OCI-M1 (cell line): Measurements from ENCODE around the gene PRRG4.
"Not testable (repeated sequence)": the region's sequence is repeated elsewhere in the genome, so short reads cannot be mapped to it uniquely, and the experiment has no call there.

Experiments used
- DNase-seq: peaks from one replicate; lab custom pipeline; 2025; lab: John Stamatoyannopoulos, UW

Gene PRRG4

DNA sequence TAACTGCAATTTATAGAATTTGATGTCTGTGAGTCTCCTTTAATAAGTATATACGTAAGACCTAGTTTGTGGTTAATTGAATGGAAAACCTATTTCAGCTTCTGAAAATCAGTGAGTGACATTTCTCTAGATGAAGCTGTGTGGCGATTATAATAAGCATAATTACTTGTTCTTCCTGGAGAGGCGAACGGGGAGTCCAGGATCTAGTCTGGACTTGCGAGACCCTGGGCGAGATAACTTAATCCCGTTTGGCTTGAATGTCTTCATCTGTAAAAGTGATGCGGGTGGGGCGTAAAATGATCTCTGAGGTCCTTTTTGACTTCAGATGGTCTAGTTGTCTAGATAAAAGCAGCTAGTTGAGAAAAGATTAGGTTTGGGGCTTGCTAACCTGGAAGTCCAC, 1.1 kb downstream of the PRRG4 start:
- peak; percentile 46 for DNase-seq

DNA sequence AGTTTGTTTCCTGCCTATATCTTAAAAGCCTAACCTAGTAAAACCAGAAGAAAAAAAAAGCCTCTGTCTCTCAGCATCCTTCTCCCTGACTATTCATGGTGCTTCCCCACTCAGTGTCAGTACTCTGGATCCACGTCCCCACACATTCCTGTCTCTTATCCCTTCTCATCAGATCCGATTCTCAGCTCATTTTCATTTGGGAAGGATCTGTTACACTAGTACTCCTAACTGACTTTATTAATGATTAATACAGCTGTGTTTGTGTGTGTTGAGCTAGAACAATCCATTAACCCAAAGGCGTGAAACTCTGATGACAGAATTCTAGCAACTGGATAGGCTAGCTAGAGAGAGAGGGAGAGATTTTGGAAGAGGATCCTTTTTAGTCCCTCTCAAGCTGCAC, 1.5 kb downstream of the PRRG4 start:
- DNase-seq: no peak

DNA sequence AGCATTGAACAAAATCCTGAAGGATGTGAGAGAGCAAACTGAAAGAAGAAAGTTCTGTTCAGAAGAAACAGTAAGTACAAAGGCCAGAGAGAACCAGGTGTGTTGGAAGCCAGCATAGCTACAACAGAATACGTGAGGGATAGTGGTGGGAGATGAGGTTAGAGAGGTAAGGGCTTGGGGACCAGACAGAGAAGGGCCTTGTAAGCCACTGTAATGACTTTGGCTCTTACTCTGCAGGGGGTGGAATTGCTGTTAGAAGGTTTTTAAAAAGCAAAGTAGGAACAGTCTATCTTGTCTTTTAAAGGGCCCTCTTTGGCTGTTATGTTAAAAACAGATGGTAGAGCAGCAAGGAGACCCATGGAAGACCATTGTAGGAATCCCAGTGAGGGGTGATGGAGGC, 4.2 kb downstream of the PRRG4 start:
- DNase-seq: no peak

DNA sequence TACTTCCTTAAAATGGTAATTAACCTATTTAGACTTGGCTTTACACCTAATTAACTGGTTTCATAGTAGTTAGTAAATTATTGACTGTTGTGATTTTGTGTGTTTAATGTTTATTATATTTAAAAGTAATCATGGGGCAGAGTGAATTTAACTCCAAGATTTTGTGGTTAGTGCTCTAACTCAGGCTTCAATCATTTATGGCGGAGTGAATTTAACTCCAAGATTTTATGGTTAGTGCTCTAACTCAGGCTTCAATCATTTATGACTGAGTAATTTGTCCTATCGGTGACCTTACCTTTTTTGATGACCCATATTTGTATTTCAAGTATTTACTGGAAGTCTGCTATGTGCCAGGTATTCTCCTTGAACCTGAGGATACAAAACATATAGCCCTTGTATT, 7.2 kb downstream of the PRRG4 start:
- no peak for DNase-seq

DNA sequence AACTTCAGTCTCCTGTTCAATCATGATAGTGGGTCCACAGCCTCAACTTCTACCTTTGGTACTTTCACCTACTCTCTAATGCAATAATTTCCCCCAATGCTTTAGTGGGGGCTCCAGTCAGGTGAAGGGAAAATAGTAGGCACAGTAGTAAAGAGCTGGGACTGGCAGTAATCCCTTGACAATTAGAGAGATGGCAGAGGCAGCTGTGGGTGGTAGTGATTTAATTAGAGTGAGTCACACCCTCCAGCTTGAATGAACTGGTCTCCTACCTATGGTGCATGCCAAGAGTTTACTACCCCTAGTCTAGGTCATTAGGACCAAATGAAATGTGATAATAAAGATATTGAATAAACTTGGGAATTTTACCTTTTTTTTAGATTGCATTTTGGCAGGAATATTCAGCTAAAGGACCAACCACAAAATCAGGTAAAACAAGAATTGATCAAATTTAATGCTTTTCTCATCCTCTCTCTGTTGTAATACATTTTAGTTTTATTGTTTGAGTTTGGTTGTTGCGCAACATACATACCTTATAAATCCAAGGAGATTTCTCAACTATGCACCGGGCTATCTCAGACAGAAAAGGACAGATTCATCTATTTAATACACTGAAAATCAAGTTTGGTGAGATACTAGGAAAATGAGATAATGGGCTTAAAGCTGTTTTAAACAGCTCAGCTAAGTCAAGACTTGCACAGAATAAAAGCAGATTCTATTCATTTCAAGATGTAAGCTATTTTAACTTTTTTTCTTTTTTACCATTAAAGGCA, 9.0 kb downstream of the PRRG4 start:
- no peak for DNase-seq

DNA sequence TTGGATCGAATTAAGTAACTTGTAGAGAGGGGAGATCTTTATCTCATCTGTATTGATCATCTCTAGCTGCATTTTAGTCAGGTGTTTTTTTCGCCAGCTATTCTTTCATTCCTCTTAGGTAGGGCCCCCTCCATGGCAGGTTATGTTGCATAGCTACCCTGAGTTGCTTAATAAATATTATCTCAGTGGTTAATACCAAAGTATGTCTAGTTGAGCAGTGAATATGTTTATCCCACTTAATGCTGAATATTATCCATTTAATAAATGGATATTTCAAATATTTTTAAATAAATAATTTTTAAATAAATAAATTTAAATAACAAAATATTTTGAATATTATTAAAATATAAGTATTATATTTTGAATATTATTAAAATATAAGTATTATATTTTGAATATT, 9.6 kb downstream of the PRRG4 start:
- DNase-seq: no peak

DNA sequence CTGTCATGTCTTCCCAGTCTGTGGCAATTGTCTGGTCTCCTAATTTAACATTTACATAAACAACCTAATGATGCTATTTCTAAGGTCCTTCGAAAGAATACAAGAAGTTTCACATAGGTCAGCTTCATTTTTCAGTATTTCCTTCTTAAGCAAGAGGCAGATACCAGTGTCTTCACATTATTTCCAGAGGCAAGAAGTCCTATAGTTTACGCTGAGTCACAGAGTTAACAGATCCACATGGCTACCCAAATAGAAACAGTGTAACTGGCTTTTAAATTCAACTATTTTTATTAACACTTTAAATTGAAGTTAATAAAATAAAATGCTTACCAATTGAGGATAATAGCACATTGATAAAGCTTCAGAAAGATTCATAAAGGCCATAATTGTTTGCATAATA, 10.9 kb downstream of the PRRG4 start:
- DNase-seq: no peak

DNA sequence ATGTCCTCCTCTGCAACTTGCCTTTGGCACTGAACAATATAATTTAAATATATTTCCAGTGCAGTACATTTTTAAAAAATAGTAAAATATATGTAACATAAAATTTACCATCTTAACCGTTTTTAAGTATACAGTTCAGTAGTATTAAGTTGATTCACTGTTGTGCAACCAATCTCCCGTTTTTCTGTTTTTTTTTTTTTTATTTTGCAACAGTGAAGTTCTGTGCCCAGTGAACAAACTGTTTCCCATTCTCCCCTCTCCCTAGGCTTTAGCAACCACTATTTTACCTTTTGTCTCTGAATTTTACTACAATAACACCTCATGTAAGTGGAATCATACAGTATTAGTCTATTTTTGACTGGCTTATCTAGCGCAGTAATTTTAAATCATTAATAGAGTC, 13.8 kb downstream of the PRRG4 start:
- DNase-seq: no peak

DNA sequence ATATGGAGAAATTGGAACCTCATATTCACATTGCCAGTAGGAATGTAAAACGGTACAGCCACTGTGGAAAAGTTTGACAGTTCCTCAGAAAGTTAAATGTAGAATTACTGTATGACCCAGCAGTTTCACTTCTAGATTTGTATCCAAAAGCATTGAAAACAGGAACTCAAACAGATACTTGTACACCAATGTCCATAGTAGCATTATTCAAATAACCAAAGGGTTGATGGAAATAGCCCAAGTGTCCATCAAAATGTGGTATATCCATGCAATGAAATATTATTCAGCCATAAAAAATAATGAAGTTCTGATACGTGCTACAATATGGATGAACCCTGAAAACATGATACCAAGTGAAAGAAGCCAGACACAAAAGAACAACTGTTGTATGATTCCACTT, 17.8 kb downstream of the PRRG4 start:
- DNase-seq: no peak

DNA sequence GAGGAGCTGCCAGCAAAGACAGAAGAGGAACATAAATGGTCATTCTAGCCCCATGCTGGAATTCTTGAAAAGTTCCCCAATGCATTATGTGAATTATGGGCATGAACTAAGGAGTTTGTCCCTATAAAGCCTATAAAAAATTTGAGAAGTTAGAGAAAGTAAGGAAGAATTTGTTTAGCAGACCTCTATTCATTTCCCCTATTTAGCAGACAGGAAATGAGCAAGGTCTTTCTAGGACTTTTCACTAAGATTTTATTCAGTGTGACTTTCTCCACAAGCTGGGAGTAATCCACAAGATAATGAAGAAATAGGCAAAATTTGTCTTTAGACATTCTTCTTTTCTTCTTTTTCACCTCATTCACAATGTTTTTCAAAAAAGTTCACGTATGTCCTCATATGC, 20.0 kb downstream of the PRRG4 start:
- DNase-seq: no peak

DNA sequence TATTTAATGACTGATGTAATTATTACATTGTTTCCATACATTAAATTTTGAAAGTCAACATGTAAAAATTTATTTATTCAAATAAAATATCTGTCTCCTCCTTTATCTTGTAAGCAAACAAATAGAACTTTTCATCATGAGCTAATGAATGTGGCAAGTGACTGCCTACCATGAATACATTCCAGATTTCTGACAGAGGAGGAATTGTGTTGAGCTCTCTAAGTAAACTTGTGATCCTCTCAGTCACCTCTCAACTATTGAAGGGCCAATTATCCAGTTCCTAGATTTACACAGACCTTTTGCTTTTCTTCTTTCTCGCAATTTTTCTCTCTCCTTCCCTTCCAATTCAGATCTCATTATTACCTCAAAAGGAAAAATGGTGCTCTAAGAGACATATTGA, 21.5 kb downstream of the PRRG4 start:
- DNase-seq: no peak

DNA sequence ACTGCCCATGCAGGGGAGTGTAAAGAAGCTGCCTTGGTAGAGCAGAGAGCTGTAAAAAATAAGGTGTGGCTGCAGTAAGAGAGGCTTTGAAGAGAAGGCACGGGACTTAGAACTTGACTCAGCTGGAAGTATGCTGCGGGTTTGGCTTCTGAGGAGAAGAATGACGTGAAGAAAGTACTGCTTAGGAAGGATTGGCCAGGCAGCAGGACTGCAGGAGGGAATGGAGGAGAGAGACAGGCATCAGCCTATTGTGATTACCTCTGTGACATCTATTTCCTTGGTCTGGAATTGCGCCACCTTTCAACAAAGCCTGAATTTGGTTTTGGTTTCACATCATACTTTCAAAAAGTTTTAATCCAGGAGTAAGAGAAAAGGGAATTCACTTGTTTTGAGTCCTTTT, 22.5 kb downstream of the PRRG4 start:
- DNase-seq: peak; percentile 7

DNA sequence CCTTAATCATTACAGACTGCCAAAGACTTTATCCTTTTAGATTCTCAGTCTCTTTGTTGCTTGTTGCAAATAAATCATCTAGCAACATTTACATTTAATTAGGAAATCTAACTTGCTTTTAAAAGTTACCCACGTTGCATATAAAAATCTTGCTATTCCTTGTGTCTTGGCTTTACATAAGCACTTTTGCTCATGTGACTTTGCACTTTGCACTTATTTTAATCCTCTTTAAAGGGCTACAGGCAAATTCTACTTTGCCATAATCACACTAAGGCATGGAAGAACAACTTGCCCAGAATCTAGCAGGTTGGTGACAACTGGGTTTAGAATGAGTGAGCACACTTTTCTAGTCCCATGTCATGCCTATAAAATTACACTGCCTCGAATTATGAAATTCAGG, 25.9 kb downstream of the PRRG4 start:
- DNase-seq: no peak

DNA sequence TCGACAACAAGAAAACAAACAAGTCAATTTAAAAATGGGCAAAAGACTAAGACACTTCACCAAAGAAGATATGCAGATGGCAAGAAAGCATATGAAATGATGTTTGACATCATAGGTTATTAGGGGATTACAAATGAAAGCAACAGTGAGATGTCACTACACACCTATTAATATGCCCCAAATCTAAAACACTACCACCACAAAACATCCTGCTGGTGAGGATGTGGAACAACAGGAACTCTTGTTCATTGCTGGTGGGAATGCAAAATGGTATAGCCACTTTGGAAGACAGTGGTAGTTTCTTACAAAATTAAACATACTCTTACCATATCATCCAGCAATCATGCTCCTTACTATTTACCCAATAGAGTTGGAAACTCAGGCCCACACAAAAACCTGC, 29.0 kb downstream of the PRRG4 start:
- DNase-seq: no peak

DNA sequence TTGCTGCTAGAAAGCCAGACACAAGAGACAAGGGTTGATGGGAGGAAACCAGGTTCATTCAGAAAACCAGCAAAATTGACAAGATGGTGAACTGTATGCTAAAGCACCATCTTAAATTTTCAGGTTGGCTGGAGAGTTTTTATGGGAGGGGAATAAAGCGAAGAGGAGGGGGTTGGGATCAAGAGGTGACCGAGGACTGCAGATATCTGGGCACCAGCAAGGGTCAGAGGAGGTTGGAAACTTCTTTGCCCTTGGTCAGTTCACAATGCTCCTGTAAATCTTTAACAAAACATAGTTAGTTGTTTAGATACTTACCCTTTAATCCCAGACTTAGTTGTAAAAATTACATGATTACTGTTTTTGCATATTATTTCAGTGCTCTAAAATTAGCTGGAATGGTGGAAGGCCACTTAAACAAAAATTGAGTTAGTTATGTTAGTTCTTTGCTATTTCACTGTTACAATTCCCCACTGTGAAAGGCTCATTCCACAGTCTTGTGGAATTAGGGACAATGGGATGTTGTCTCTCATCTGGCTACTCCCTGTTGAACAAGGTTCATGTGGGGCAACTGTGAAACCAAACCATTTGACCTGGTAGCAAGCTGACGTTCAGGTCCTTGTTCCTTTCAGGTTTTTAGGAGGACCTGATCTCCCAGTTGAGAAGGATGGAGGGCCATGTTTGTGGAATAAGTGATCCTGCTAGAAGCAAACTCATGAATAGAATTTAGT, 32.3 kb downstream of the PRRG4 start:
- DNase-seq: no peak

DNA sequence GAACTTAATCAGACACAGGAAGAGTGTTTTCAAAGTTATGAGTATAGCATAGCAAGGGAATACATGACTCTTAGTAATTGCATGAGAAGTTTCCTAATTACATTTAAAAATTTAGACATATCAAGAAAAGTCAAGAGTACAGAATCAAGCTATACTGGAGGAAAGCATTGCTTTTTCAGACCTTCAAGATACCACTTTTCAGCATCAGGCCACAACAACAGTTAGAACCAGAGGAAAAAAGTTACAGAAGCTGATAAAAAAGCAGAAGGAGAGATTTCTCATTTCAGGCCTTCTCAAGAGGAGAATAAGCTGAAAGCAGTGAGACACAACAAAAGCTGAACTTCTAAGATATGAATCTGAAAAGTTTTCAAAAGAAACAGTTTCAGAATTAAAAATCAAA, 34.8 kb downstream of the PRRG4 start:
- no peak for DNase-seq

DNA sequence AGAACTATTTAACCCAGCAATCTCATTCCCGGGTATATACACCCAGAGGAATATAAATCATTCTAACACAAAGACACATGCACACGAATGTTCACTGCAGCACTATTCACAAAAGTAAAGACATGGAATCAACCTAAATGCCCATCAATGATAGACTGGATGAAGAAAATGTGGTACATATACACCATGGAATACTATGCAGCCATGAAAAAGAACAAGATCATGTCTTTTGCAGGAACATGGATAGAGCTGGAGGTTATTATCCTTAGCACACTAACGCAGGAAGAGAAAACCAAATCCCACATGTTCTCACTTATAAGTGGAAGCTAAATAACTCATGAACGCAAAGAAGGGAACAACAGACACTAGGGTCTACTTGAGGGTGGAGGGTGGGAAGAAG, 39.0 kb downstream of the PRRG4 start:
- not testable (repeated sequence) for DNase-seq

DNA sequence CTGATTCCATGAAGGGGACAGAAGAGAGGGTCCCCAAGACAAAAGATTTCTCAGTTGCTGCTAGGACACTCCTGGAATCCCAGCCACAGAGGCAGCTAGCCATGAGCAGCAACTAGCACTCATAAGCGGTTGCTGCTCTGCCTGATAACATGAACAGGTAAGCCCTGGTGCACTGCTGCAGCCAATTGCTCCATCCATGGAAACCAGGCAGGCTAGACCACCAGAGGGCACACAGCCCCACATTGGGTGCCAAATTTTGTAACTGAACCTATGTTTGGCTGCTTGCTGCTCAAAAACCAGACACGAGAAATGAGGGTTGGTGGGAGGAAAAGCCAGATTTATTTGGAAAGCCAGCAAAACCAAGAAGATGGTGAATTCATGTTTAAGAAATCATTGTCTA, 40.9 kb downstream of the PRRG4 start:
- peak; percentile 17 for DNase-seq

DNA sequence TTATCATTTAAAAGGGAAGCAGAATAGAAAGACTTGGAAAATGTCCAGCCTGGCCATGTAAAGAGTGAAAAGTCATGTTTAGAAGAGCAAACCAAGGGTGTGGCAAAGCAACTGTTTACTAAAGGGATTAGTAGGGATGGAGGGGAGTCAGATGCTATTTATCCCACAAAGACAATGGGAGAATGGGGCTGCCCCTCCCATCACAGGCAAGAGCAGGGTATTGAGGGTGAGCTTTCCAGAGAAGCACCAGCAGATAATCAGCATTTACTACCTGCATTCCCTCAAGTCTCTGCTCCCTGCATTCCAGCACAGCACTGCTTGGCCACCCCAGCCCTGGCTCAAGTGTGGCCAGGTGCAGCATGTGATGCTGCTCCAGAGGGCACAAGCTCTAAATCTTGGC, 44.4 kb downstream of the PRRG4 start:
- no peak for DNase-seq

DNA sequence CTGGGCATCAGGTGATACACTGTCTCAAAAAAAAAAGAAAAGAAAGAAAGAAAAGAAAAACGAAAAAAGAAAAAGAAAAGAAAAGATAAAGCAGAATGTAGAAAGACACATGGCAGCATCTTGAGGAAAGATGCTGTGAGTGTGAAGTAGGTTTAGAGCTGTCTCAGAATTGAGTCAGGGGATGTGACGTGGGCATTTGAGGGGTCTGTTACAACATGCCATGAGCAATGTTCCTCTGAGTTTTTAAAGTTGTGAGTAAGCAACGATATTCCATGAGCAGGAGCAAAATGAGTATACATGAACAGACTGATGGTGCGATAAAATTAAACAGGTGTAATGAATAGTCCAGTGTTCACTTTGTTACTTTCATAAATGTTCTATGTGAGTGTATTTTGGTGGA, 51.6 kb downstream of the PRRG4 start:
- DNase-seq: no peak

DNA sequence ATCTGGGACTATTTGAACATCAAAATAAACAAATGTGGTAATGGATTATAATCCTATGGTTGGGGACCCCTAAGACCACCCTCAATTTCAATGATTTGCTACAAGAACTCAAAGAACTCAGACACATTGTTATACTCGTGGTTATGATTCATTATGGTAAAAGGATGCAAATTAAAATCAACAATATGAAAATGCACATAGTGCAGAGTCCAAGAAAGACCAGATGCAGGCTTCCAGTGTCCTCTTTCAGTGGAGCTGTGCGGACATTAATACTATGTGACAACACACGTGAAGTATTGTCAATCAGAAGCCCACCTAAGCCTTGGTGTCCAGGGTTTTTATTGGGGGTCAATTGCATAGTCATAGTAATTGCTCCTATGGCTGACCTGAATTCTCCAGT, 53.7 kb downstream of the PRRG4 start:
- DNase-seq: no peak

DNA sequence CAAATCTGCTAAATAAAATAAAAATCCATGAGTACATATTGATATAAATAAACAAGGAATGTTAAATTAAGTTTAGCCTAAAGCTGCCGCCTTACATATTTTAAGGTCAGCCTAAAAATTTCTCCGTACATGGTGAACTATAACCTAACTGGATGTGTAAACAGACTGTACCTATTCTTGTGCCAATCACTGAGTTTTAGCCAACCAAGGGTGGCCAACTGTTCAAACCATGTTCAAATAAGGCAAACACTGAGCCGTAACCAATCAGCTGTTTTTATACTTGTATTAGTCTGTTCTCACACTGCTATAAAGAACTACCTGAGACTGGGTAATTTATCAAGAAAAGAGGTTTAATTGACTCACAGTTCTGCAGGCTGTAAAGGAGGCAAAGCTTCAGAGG, 54.3 kb downstream of the PRRG4 start:
- no peak for DNase-seq

DNA sequence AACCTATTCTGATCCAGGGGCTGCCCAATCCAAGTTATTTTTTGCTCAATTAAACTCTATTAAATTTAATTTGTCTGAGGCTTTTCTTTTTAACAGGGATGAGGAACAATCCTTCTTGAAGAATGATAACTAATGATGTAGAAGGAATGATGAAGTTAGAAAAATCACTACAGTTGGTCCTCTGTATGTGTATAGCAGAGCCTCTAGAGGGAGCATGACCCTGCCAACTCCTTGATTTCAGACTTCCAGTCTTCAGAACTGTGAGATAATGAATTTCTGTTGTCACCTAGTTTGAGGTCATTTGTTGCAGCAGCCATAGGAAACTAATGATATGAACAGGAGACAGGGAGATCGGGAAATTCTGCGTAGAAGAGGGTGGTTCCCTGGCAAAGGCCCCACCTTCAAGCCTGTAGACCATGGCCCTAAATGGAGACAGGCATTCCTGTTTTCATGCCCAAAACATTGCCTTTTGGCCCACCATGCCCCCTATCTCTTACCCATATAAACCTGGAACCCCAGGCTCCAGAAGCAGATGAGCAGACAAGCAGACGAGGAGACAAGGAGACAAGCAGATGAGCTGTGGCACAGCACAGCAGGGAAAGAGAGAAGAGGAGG, 55.1 kb downstream of the PRRG4 start:
- DNase-seq: peak; percentile 66
